Heart right ventricle (tissue), 16 donors: ENCODE results near the gene THBS1. TPM values are rescaled to one million over a fixed set of nuclear protein-coding genes. Genes with fewer than 3 reads are reported as not detected.
A peak's percentile ranks its signal among the peaks of the same experiment; 100 is the strongest.

Experiments
- ATAC-seq, 8 donors: fragments of 200-7000 bp; cut with Tn5 transposase; one replicate each; pipeline ENCODE4 v1.9.1; 2020; ENCODE audit warnings: mild to moderate bottlenecking in 8 of 8, moderate library complexity in 8 of 8, moderate number of reproducible peaks in 1 of 8
- DNase-seq, 2 donors: peaks; one replicate each; pipeline ENCODE4 v3.0.0-alpha.2; 2020
- H3K27ac ChIP-seq, 10 donors: fragments of 200-600 bp; sonication (generic) in 2 of 10; one replicate each; pipeline versions ENCODE4 v1.5.0 to v1.8.0; 2020 to 2022; ENCODE audit warnings: mild to moderate bottlenecking in 3 of 10
- H3K27me3 ChIP-seq, 7 donors: fragments of 200-600 bp; one replicate each; pipeline ENCODE4 v1.8.0; 2021 to 2022; ENCODE audit warnings: mild to moderate bottlenecking in 2 of 7
- H3K36me3 ChIP-seq, 9 donors: fragments of 200-600 bp; sonication (generic) in 1 of 9; one replicate each; pipeline versions ENCODE4 v1.5.0 to v1.8.0; 2020 to 2022; ENCODE audit warnings: mild to moderate bottlenecking in 2 of 9
- H3K4me1 ChIP-seq, 9 donors: fragments of 200-600 bp; sonication (generic) in 1 of 9; one replicate each; pipeline versions ENCODE4 v1.5.0 to v1.8.0; 2020 to 2022; ENCODE audit warnings: mild to moderate bottlenecking in 4 of 9
- H3K4me3 ChIP-seq, 10 donors: fragments of 200-600 bp; sonication (generic) in 2 of 10; one replicate each; pipeline versions ENCODE4 v1.5.0 to v1.8.0; 2020 to 2022; ENCODE audit warnings: mild to moderate bottlenecking in 7 of 10, moderate library complexity in 2 of 10
- H3K9me3 ChIP-seq, 11 donors: fragments of 200-600 bp in 10 of 11; sonication (generic) in 2 of 11; one replicate each; pipeline versions ENCODE4 v1.5.0 to v1.8.0; 2013 to 2022; ENCODE audit warnings: mild to moderate bottlenecking in 2 of 11, control low read depth in 1 of 11, moderate library complexity in 1 of 11
- CTCF ChIP-seq, 9 donors: fragments of 200-600 bp; sonication (generic) in 2 of 9; IDR thresholded peaks; one replicate each; pipeline versions ENCODE4 v1.5.0 to v1.8.0; 2021 to 2022; ENCODE audit warnings: antibody characterized with exemption in 9 of 9, mild to moderate bottlenecking in 5 of 9, moderate library complexity in 1 of 9
- WGBS, 2 donors: extraction: QIAGEN DNeasy Blood & Tissue Kit; methylation state at CpG; one replicate each; pipeline ENCODE4 v1.1.7; 2013; ENCODE audit warnings: inconsistent platforms in 1 of 2; 5-methylcytosine and 5-hydroxymethylcytosine counted together
- intact Hi-C, 10 donors: fragments of 100-400 bp; cut with DNase I; formaldehyde crosslinking; loops; one replicate each; pipeline versions ENCODE4 v1.11.1 to v1.14.2; 2022
- polyA plus RNA-seq, 2 donors: library from polyadenylated mRNA; stranded (reverse); fragments of 200-250 nt; gene quantifications; one replicate each; pipeline ENCODE4 v1.2.3, GENCODE V29; 2013
- total RNA-seq, 10 donors: library from RNA; stranded (reverse); fragmentation: NEBNext Ultra II Directional in 3 of 10; extraction: Animal tissue kit (Norgen Biotek cat#: 25700) in 3 of 10; gene quantifications; one replicate each; pipeline versions ENCODE4 v1.2.1 to v1.2.4, GENCODE V29; 2021 to 2023
- donor health status: Arrhythmogenic right ventricular cardiomyopathy.
- donor health status: ischemic (EF 13 %, LVEDD 7.1; RV severe dilation, severe dysfunction).
- donor health status: healthy with polysubstance abuse.
- donor health status: DM: no; HTN: yes; CAD: no.
- donor health status: DM: no; HTN: no; CAD: no.
- donor health status: ischemic (EF 25% LVEDD 6.9; RV normal size, moderate dysfunction).
- donor health status: ischemic (EF 25% LVEDD 5.7; RV mildly dilated, moderate dysfunction).
- donor health status: healthy.
- donor health status: DM: yes; HTN: yes; CAD: no.
- donor health status: Ischemic cardiomyopathy.
- donor health status: ischemic (EF 35%, LVEDD 5.7; RV mildly dilated, moderate dysfunction).
- donor health status: nonischemic (EF 11% LVEDD 7.7; RV severe dilation, severe dysfunction).
- donor health status: DM: yes; HTN: yes; CAD: no.
- donor health status: PGD.
- donor health status: ischemic (EF 29% LVEDD 5.4; RV normal size, mild dysfunction).
- donor health status: nonischemic (EF 23%, LVEDD 6.1; RV moderate dilation, normal function).

Gene THBS1
- total and polyA plus RNA-seq, 12 donors, result 12.9 to 1,109 (median 102) TPM

DNA sequence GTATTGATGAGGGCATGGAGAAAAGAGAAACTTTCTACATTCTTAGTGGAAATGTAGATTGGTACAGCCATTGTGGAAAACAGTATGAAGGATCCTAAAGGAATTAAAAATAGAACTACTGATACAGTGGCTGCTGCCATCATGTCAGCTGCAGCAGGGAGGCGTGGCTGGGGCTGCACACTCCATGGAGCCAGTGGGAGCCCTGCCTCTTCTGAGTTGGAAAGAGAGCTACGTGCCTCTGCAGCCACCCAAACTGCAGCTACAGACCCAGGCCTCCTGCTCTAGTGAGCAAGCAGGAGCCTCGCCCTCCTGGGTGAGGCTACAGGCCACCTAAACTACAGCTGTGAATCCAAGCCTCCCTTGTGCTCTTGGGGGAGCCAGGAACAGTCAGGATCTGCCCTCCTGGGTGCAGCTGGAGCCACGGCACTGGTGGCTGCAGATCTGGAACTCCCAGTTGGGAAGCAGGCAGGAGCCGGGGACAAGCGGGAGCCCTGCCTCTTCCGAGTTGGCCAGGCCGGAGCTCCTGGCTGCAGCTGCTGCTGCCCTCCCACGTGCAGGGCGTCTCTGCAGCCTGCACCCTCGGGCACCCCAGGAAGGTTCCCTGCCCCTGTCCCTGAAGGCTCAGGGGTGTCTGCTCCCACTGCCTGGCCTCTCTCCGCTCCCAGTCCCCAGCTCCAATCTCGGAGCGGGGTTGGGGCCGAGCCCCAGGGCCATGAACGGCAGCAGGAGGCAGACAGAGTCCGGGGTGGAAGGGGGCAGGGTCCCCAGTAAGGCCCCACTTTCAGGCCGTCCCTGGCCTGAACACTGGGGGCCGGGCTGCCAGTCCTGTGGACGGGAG, 64.5 kb downstream of the THBS1 start:
- DNase-seq (peak in 1 of 2 donors; percentile 33), ATAC-seq (peak; percentile 46 to 86 (median 72))
- WGBS, 2 donors, result 73 to 82% methylated on average over 20 of the region's 20 CpGs
- intact Hi-C loops, result no loop called here
- no peak overlapping the region for H3K4me3 ChIP-seq
- no peak for TF ChIP-seq CTCF (IDR thresholded peaks at IDR 0.05)
- H3K36me3 ChIP-seq, result no peaks in the 10 kb centered on the region
- peak overlapping the region in 8 of 10 donors; percentile 4 to 77 (median 42) for H3K27ac ChIP-seq
- no peaks in the 10 kb centered on the region for H3K9me3 ChIP-seq
- peaks cover 0 to 37% (median 14%) of the 10 kb centered on the region in 9 donors for H3K4me1 ChIP-seq
- H3K27me3 ChIP-seq, result no peaks in the 10 kb centered on the region

DNA sequence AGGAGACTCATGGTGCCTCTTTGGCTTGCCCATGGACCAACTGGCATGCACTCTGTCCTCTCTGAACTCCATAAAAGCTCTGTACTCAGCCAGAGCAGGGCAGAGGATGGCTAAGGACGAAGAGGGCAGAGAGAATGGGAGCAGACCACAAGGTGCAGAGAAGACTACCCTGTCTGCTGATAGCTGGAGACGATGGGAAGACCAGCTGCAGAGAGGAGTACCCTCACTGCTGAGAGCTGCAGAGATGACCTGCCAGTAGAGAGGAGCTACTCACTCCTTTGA, 65.0 kb downstream of the THBS1 start:
- Histone ChIP-seq H3K4me3 (no peak overlapping the region), H3K9me3 (no peaks in the 10 kb centered on the region), H3K27me3 (no peaks in the 10 kb centered on the region), H3K27ac (peak overlapping the region in 1 of 10 donors; percentile 77), H3K4me1 (peaks cover 0 to 37% (median 14%) of the 10 kb centered on the region in 9 donors), H3K36me3 (no peaks in the 10 kb centered on the region)
- peak in 4 of 8 donors; percentile 4 to 55 (median 18) for ATAC-seq
- no peak for DNase-seq
- intact Hi-C loops, result no loop called here
- TF ChIP-seq CTCF (IDR thresholded peaks at IDR 0.05), result no peak
- 92 to 94% methylated on average over 2 of the region's 2 CpGs for WGBS, 2 donors

GRCh38 chr15:39646425-39646824, 65.5 kb downstream of the THBS1 start:
- H3K4me1 ChIP-seq, result peaks cover 0 to 37% (median 14%) of the 10 kb centered on the region in 9 donors
- H3K4me3 ChIP-seq, result no peak overlapping the region
- WGBS, 2 donors, result 91 to 99% methylated on average over 5 of the region's 5 CpGs
- no peak overlapping the region for H3K27ac ChIP-seq
- ATAC-seq, result no peak
- H3K9me3 ChIP-seq, result no peaks in the 10 kb centered on the region
- no peaks in the 10 kb centered on the region for H3K36me3 ChIP-seq
- DNase-seq, result no peak
- intact Hi-C loops, result no loop called here
- no peaks in the 10 kb centered on the region for H3K27me3 ChIP-seq
- TF ChIP-seq CTCF (IDR thresholded peaks at IDR 0.05), result no peak

Other genes starting within 250 kb of the THBS1 start
- gene FSIP1, start 201.8 kb downstream of the THBS1 start, total RNA-seq, result 1 to 10 TPM in 3 of 10 donors, under 1 TPM in 7; 0.15 to 4.4 (median 0.89) TPM
- gene FSIP1, start 201.8 kb downstream of the THBS1 start, polyA plus RNA-seq, result 1 to 10 TPM in 1 of 2 donors, under 1 TPM in 1; 0.19 to 1.9 TPM